Measurements from ENCODE around the gene L3MBTL2.

DNA sequence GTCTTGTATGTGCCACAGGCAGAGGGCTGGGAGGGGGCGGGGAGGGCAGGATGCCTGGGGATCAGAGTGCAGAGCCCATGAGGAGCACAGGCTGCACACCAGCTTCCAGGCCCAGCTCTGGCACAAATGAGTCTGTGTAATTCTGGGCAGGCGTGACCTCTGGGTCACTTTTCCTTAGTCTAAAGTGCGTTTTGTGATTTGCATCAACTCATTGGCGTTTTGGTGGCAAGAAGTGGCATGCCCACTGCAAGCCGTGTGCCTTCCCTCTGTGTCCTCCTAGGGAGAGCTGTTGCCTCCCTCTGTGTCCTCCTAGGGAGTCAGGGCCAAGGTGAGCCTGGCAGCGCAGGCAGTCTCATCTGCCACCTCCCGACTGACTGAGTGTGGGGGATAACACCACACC, 18.4 kb downstream of the L3MBTL2 start:
- TF ChIP-seq, protein P1, sequence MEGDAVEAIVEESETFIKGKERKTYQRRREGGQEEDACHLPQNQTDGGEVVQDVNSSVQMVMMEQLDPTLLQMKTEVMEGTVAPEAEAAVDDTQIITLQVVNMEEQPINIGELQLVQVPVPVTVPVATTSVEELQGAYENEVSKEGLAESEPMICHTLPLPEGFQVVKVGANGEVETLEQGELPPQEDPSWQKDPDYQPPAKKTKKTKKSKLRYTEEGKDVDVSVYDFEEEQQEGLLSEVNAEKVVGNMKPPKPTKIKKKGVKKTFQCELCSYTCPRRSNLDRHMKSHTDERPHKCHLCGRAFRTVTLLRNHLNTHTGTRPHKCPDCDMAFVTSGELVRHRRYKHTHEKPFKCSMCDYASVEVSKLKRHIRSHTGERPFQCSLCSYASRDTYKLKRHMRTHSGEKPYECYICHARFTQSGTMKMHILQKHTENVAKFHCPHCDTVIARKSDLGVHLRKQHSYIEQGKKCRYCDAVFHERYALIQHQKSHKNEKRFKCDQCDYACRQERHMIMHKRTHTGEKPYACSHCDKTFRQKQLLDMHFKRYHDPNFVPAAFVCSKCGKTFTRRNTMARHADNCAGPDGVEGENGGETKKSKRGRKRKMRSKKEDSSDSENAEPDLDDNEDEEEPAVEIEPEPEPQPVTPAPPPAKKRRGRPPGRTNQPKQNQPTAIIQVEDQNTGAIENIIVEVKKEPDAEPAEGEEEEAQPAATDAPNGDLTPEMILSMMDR (conservative IDR thresholded peaks at IDR 0.05; ENCODE audit: low read depth, low read length): no peak
- no peak for TF ChIP-seq EZH2 (IDR thresholded peaks at IDR 0.05; ENCODE audit: borderline replicate concordance, low read depth, low read length, poor library complexity, severe bottlenecking)

Data from A673 (cell line).